HS-5 (cell line): Measurements from ENCODE around the gene GNG4.
A peak's percentile ranks its signal among the peaks of the same experiment; 100 is the strongest.
"Not testable (repeated sequence)": the region's sequence is repeated elsewhere in the genome, so short reads cannot be mapped to it uniquely, and the experiment has no call there.

Experiments used
- DNase-seq: peaks from one replicate; pipeline ENCODE4 v3.0.0-alpha.2; 2012; ENCODE audit warnings: low read depth

GNG4 gene

GRCh38 chr1:235582130-235582529 is 67.5 kb downstream of the GNG4 start:
- no peak for DNase-seq

GRCh38 chr1:235579891-235580290 is 69.7 kb downstream of the GNG4 start:
- no peak for DNase-seq

- DNase-seq: no peak
Measured at GRCh38 chr1:235575597-235575996, 74.0 kb downstream of the GNG4 start.

- DNase-seq: no peak
Measured at GRCh38 chr1:235573880-235574279, 75.7 kb downstream of the GNG4 start.

- not testable (repeated sequence) for DNase-seq
Measured at GRCh38 chr1:235572971-235573370, 76.6 kb downstream of the GNG4 start.

GRCh38 chr1:235571482-235571881 is 78.1 kb downstream of the GNG4 start:
- no peak for DNase-seq

- no peak for DNase-seq
Measured at GRCh38 chr1:235567812-235568503, 81.6 kb downstream of the GNG4 start.

GRCh38 chr1:235566084-235566483 is 83.5 kb downstream of the GNG4 start:
- no peak for DNase-seq

GRCh38 chr1:235563513-235564061 is 86.0 kb downstream of the GNG4 start:
- DNase-seq: no peak

GRCh38 chr1:235562589-235562988 is 87.0 kb downstream of the GNG4 start:
- DNase-seq: no peak

- DNase-seq: no peak
Measured at GRCh38 chr1:235558621-235559169, 90.9 kb downstream of the GNG4 start.

- DNase-seq: no peak
Measured at GRCh38 chr1:235557495-235557894, 92.1 kb downstream of the GNG4 start.

GRCh38 chr1:235556807-235557206 is 92.8 kb downstream of the GNG4 start:
- no peak for DNase-seq

- no peak for DNase-seq
Measured at GRCh38 chr1:235553112-235553551, 96.5 kb downstream of the GNG4 start.

- no peak for DNase-seq
Measured at GRCh38 chr1:235552146-235552716, 97.4 kb downstream of the GNG4 start.

GRCh38 chr1:235549351-235550139 is 100.0 kb downstream of the GNG4 start:
- no peak for DNase-seq

- not testable (repeated sequence) for DNase-seq
Measured at GRCh38 chr1:235546369-235547155, 103.0 kb downstream of the GNG4 start.

- no peak for DNase-seq
Measured at GRCh38 chr1:235545292-235545930, 104.2 kb downstream of the GNG4 start.

- DNase-seq: not testable (repeated sequence)
Measured at GRCh38 chr1:235542845-235543244, 106.7 kb downstream of the GNG4 start.

GRCh38 chr1:235533476-235534168 is 116.0 kb downstream of the GNG4 start:
- no peak for DNase-seq

GRCh38 chr1:235532360-235532759 is 117.2 kb downstream of the GNG4 start:
- peak; percentile 70 for DNase-seq
